K562 (cell line): Measurements from ENCODE around the gene ZNF485. TPM values are rescaled to one million over a fixed set of nuclear protein-coding genes. Genes with fewer than 3 reads are reported as not detected.

Source experiments
- ARID3A ChIP-seq: IDR thresholded peaks from 2 replicates; pipeline ENCODE4 v1.6.1; 2012; ENCODE audit warnings: low read depth, low read length, improper control_type of control experiment, borderline replicate concordance
- CHCHD3 ChIP-seq: fragments of 250-450 bp; sonication (Bioruptor Pico); IDR thresholded peaks from 2 replicates; pipeline ENCODE4 v2.1.2; 2022; ENCODE audit warnings: mild to moderate bottlenecking
- HMGN3 ChIP-seq: IDR thresholded peaks from 2 replicates; pipeline ENCODE4 v1.6.1; 2011; ENCODE audit warnings: borderline replicate concordance, low read depth, mild to moderate bottlenecking, mixed read lengths, low read length; ENCODE audit not compliant: insufficient read length; ENCODE audit errors: extremely low read depth
- MAFG ChIP-seq: fragments of 450-650 bp; conservative IDR thresholded peaks from 2 replicates; pipeline ENCODE4 v1.6.1; 2016; ENCODE audit warnings: missing genetic modification characterization, missing compliant biosample characterization
- MECOM ChIP-seq: fragments of 250-450 bp; sonication (Bioruptor Pico); IDR thresholded peaks from 2 replicates; pipeline ENCODE4 v1.8.0; 2022; ENCODE audit warnings: inconsistent platforms
- MLX ChIP-seq, 2 experiments: fragments of 450-650 bp in 1 of 2; sonication (generic) in 1 of 2; formaldehyde crosslinking; conservative IDR thresholded peaks; 2 replicates each; pipeline versions ENCODE4 v1.4.0 to v1.8.1; 2020 to 2022; ENCODE audit warnings: mild to moderate bottlenecking in 1 of 2, missing genetic modification reagents in 1 of 2
- POLR2H ChIP-seq: IDR thresholded peaks from 2 replicates; pipeline ENCODE4 v1.6.1; 2016; ENCODE audit warnings: missing genetic modification characterization, low read depth, mild to moderate bottlenecking, control low read depth, missing compliant biosample characterization, moderate library complexity
- SMAD1 ChIP-seq: fragments of 150-350 bp; IDR thresholded peaks from 2 replicates; pipeline ENCODE4 v1.6.1; 2014; ENCODE audit warnings: low read length, low read depth; ENCODE audit not compliant: partially characterized antibody
- ZNF24 ChIP-seq: fragments of 450-650 bp; IDR thresholded peaks from 2 replicates; pipeline ENCODE4 v1.6.1; 2016
- ZNF263 ChIP-seq: sonication (generic); formaldehyde crosslinking; IDR thresholded peaks from 2 replicates; pipeline ENCODE4 v1.8.0; 2022; ENCODE audit warnings: mild to moderate bottlenecking, missing genetic modification reagents, borderline replicate concordance
- ZNF277 ChIP-seq: fragments of 250-450 bp; sonication (Bioruptor Pico); IDR thresholded peaks from 2 replicates; pipeline ENCODE4 v1.8.0; 2022; ENCODE audit warnings: inconsistent platforms, mild to moderate bottlenecking, moderate library complexity, borderline replicate concordance
- ZNF347 ChIP-seq: fragments of 450-650 bp; formaldehyde crosslinking; IDR thresholded peaks from 2 replicates; pipeline ENCODE4 v1.4.0; 2020; ENCODE audit warnings: low read depth, mild to moderate bottlenecking, moderate library complexity
- ZNF551 ChIP-seq: fragments of 250-450 bp; sonication (Bioruptor Pico); IDR thresholded peaks from 2 replicates; pipeline ENCODE4 v1.5.0; 2021; ENCODE audit warnings: mild to moderate bottlenecking, moderate library complexity
- ZNF592 ChIP-seq: fragments of 450-650 bp; IDR thresholded peaks from 2 replicates; pipeline ENCODE4 v1.6.1; 2017; ENCODE audit warnings: antibody characterized with exemption, mild to moderate bottlenecking
- polyA plus RNA-seq, 8 experiments: library from polyadenylated mRNA; depleted of rRNA in 4 of 8; stranded (reverse) in 5 of 8; unstranded in 3 of 8; fragments of >200 nt; fragmentation: Nextera tagmentation in 2 of 8; fragmentation: Illumina TruSeq in 1 of 8; extraction: Ambion mirVana in 2 of 8; extraction: Trizol in 1 of 8; gene quantifications; 2 replicates each; pipeline versions ENCODE4 v1.2.1 to v1.2.3, GENCODE V29; 2011 to 2014; ENCODE audit warnings: inconsistent platforms in 1 of 8, missing spikeins in 1 of 8
- total RNA-seq, 7 experiments: library from RNA; depleted of rRNA in 6 of 7; stranded (reverse); fragments of >200 nt in 6 of 7; fragmentation: Illumina TruSeq in 2 of 7; extraction: Trizol in 2 of 7; gene quantifications; 2 replicates each; pipeline versions ENCODE4 v1.2.1 to v1.2.3, GENCODE V29; 2011 to 2021; ENCODE audit warnings: low replicate concordance in 1 of 7

ZNF485 gene
- total and polyA plus RNA-seq, 9 of the 15 experiments (the other 6 are each of a cell fraction or from before 2014, with no cell fraction given), result 8.0 to 18.7 (median 11.9) TPM

GRCh38 chr10:43648398-43649184 lies 42.4 kb downstream of the ZNF485 start, which contains the start of gene ZNF32 (continued):
- TF ChIP-seq CHCHD3 (CRISPR knock-in tag) (no peak), ARID3A (no peak), POLR2H (no peak), ZNF263 (no peak), MLX (CRISPR knock-in tag; conservative IDR thresholded peaks at IDR 0.05) (no peak), ZNF24 (no peak), MECOM (CRISPR knock-in tag) (no peak), HMGN3 (peak; percentile 57), MAFG (tag) (no peak), SMAD1 (no peak), ZNF277 (no peak), ZNF551 (no peak), ZNF592 (peak; percentile 92), ZNF347 (CRISPR knock-in tag) (no peak)
